IPS-20b (cell line): ENCODE results near the gene NFKBIE.

Experiments
- H3K27ac ChIP-seq: one replicate; pipeline ENCODE4 v1.5.1; 2013; ENCODE audit warnings: low read length
- H3K27me3 ChIP-seq: 2 replicates; pipeline ENCODE4 v1.6.1; 2013; ENCODE audit warnings: mild to moderate bottlenecking, low read length, inconsistent platforms; ENCODE audit not compliant: insufficient read depth
- H3K36me3 ChIP-seq: 2 replicates; pipeline ENCODE4 v1.6.1; 2013; ENCODE audit warnings: low read depth, mild to moderate bottlenecking, inconsistent platforms, low read length, moderate library complexity; ENCODE audit not compliant: insufficient read depth
- H3K4me1 ChIP-seq: 2 replicates; pipeline ENCODE4 v1.6.1; 2013; ENCODE audit warnings: mild to moderate bottlenecking, control low read depth, inconsistent platforms, low read length, moderate library complexity; ENCODE audit not compliant: insufficient read depth
- H3K4me3 ChIP-seq: 2 replicates; pipeline ENCODE4 v1.5.1; 2013; ENCODE audit warnings: mild to moderate bottlenecking, low read length, inconsistent platforms
- H3K9ac ChIP-seq: 2 replicates; pipeline ENCODE4 v1.6.1; 2013; ENCODE audit warnings: low read depth, mild to moderate bottlenecking, inconsistent platforms, low read length, moderate library complexity
- H3K9me3 ChIP-seq: 2 replicates; pipeline ENCODE4 v1.6.1; 2013; ENCODE audit warnings: mild to moderate bottlenecking, low read depth, low read length, inconsistent platforms; ENCODE audit not compliant: insufficient read depth

The NFKBIE gene

GRCh38 chr6:44269921-44270525 is 4.7 kb upstream of the NFKBIE start, which contains the start of gene TMEM151B:
TSS of gene TMEM151B (plus strand) at chr6:44270450. CDS start at chr6:44270743, 293 bp downstream.
- Histone ChIP-seq H3K27ac (no peak within 1 kb of the TSS), H3K27me3 (peaks cover 47% of the 10 kb centered on the region)

GRCh38 chr6:44269178-44269920 is 4.0 kb upstream of the NFKBIE start:
- Histone ChIP-seq H3K9me3 (no peaks in the 10 kb centered on the region), H3K36me3 (no peaks in the 10 kb centered on the region), H3K4me1 (peaks cover 17% of the 10 kb centered on the region; the same call in 1 of the 2 replicates), H3K27me3 (peaks cover 48% of the 10 kb centered on the region), H3K9ac (no peak overlapping the region; the same call in 1 of the 2 replicates), H3K4me3 (peak overlapping the region; percentile 58), H3K27ac (no peak overlapping the region)

More at GRCh38 chr6:44269921-44270525, 4.7 kb upstream of the NFKBIE start, which contains the start of gene TMEM151B:
- no peaks in the 10 kb centered on the region for H3K36me3 ChIP-seq
- no peaks in the 10 kb centered on the region for H3K9me3 ChIP-seq
- H3K9ac ChIP-seq: peak within 1 kb of the TSS; percentile 57; the same call in 1 of the 2 replicates
- peak within 1 kb of the TSS; percentile 65 for H3K4me3 ChIP-seq
- H3K4me1 ChIP-seq: peaks cover 13% of the 10 kb centered on the region; the same call in 1 of the 2 replicates

GRCh38 chr6:44268095-44268628 is 2.8 kb upstream of the NFKBIE start:
- Histone ChIP-seq H3K36me3 (no peaks in the 10 kb centered on the region), H3K9me3 (no peaks in the 10 kb centered on the region), H3K4me1 (peaks cover 29% of the 10 kb centered on the region), H3K27me3 (peaks cover 42% of the 10 kb centered on the region), H3K9ac (no peak overlapping the region; the same call in 1 of the 2 replicates), H3K4me3 (peak overlapping the region; percentile 14; the same call in 1 of the 2 replicates), H3K27ac (no peak overlapping the region)

- no peak overlapping the region for H3K27ac ChIP-seq
- H3K4me3 ChIP-seq: no peak overlapping the region
- H3K9me3 ChIP-seq: no peaks in the 10 kb centered on the region
Observed at GRCh38 chr6:44267252-44267651, 1.9 kb upstream of the NFKBIE start.

GRCh38 chr6:44266347-44266746 is 996 bp upstream of the NFKBIE start:
- Histone ChIP-seq H3K27me3 (peaks cover 25% of the 10 kb centered on the region), H3K4me3 (no peak overlapping the region), H3K36me3 (0 out of 2 replicates have a peak, but pooled peaks cover 6% of the 10 kb centered on the region), H3K4me1 (peaks cover 39% of the 10 kb centered on the region), H3K27ac (no peak overlapping the region), H3K9me3 (no peaks in the 10 kb centered on the region), H3K9ac (no peak overlapping the region)

More at GRCh38 chr6:44267252-44267651, 1.9 kb upstream of the NFKBIE start:
- Histone ChIP-seq H3K4me1 (peaks cover 38% of the 10 kb centered on the region), H3K9ac (no peak overlapping the region), H3K27me3 (peaks cover 33% of the 10 kb centered on the region), H3K36me3 (no peaks in the 10 kb centered on the region)

GRCh38 chr6:44265722-44266233 is 427 bp upstream of the NFKBIE start:
- no peaks in the 10 kb centered on the region for H3K9me3 ChIP-seq
- H3K4me1 ChIP-seq: peaks cover 39% of the 10 kb centered on the region
- no peak overlapping the region for H3K9ac ChIP-seq
- peaks cover 25% of the 10 kb centered on the region for H3K27me3 ChIP-seq
- peak overlapping the region; percentile 85; the same call in 1 of the 2 replicates for H3K4me3 ChIP-seq
- 0 out of 2 replicates have a peak, but pooled peaks cover 9% of the 10 kb centered on the region for H3K36me3 ChIP-seq
- H3K27ac ChIP-seq: no peak overlapping the region

- Histone ChIP-seq H3K4me1 (peaks cover 36% of the 10 kb centered on the region), H3K27ac (no peak overlapping the region), H3K4me3 (peak overlapping the region; percentile 85), H3K9me3 (no peaks in the 10 kb centered on the region), H3K9ac (peak overlapping the region; percentile 77; the same call in 1 of the 2 replicates), H3K36me3 (peaks cover 21% of the 10 kb centered on the region), H3K27me3 (peaks cover 17% of the 10 kb centered on the region)
Observed at GRCh38 chr6:44264154-44265006, 971 bp downstream of the NFKBIE start.

- peak overlapping the region; percentile 85; the same call in 1 of the 2 replicates for H3K4me3 ChIP-seq
- peaks cover 33% of the 10 kb centered on the region for H3K4me1 ChIP-seq
- peak overlapping the region; percentile 77; the same call in 1 of the 2 replicates for H3K9ac ChIP-seq
- peaks cover 30% of the 10 kb centered on the region for H3K36me3 ChIP-seq
- H3K27me3 ChIP-seq: peaks cover 8% of the 10 kb centered on the region
- H3K9me3 ChIP-seq: no peaks in the 10 kb centered on the region
- H3K27ac ChIP-seq: no peak overlapping the region
Observed at GRCh38 chr6:44263354-44264100, 1.8 kb downstream of the NFKBIE start.

- H3K9ac ChIP-seq: peak overlapping the region; percentile 77; the same call in 1 of the 2 replicates
- no peak overlapping the region for H3K27ac ChIP-seq
- peak overlapping the region; percentile 85; the same call in 1 of the 2 replicates for H3K4me3 ChIP-seq
Observed at GRCh38 chr6:44262467-44263353, 2.6 kb downstream of the NFKBIE start.

GRCh38 chr6:44261581-44261980 is 3.8 kb downstream of the NFKBIE start:
- peaks cover 36% of the 10 kb centered on the region for H3K36me3 ChIP-seq
- peaks cover 31% of the 10 kb centered on the region for H3K4me1 ChIP-seq
- H3K4me3 ChIP-seq: no peak overlapping the region
- peaks cover 7% of the 10 kb centered on the region for H3K27me3 ChIP-seq
- H3K9ac ChIP-seq: no peak overlapping the region
- H3K27ac ChIP-seq: no peak overlapping the region
- H3K9me3 ChIP-seq: no peaks in the 10 kb centered on the region

More at GRCh38 chr6:44262467-44263353, 2.6 kb downstream of the NFKBIE start:
- H3K27me3 ChIP-seq: peaks cover 7% of the 10 kb centered on the region
- H3K36me3 ChIP-seq: peaks cover 36% of the 10 kb centered on the region
- H3K9me3 ChIP-seq: no peaks in the 10 kb centered on the region
- peaks cover 31% of the 10 kb centered on the region for H3K4me1 ChIP-seq
